Spinal cord (tissue), 10 donors: ENCODE measurements around the gene PRSS1. TPM values are rescaled to one million over a fixed set of nuclear protein-coding genes. Genes with fewer than 3 reads are reported as not detected.
"Not testable (repeated sequence)": the region's sequence is repeated elsewhere in the genome, so short reads cannot be mapped to it uniquely, and the experiment has no call there.

ENCODE experiments used
- DNase-seq, 6 donors: peaks; one replicate each; pipeline versions ENCODE4 v3.0.0 to v3.0.0-alpha.2; 2013 to 2015; ENCODE audit warnings: low spot score in 6 of 6, low read depth in 4 of 6
- H3K27ac ChIP-seq: one replicate; pipeline ENCODE4 v1.5.1; 2013; ENCODE audit warnings: low read depth, low read length, control low read depth
- H3K27me3 ChIP-seq: one replicate; pipeline ENCODE4 v1.6.1; 2013; ENCODE audit warnings: low read length; ENCODE audit not compliant: control insufficient read depth, insufficient read depth
- H3K36me3 ChIP-seq: one replicate; pipeline ENCODE4 v1.6.1; 2013; ENCODE audit warnings: low read length; ENCODE audit not compliant: control insufficient read depth, insufficient read depth
- H3K4me1 ChIP-seq: one replicate; pipeline ENCODE4 v1.6.1; 2013; ENCODE audit warnings: low read length; ENCODE audit not compliant: control insufficient read depth, insufficient read depth
- H3K4me3 ChIP-seq: one replicate; pipeline ENCODE4 v1.5.1; 2013; ENCODE audit warnings: low read depth, low read length, control low read depth
- H3K9me3 ChIP-seq: one replicate; pipeline ENCODE4 v1.6.1; 2013; ENCODE audit warnings: low read length; ENCODE audit not compliant: control insufficient read depth, insufficient read depth
- WGBS: methylation state at CpG from one replicate; pipeline ENCODE4 v1.1.5; 2013; ENCODE audit warnings: missing lambda C conversion rate; ENCODE audit not compliant: insufficient coverage; 5-methylcytosine and 5-hydroxymethylcytosine counted together
- polyA plus RNA-seq, 2 donors: library from polyadenylated mRNA; unstranded; fragments of 120-200 nt; gene quantifications; one replicate each; pipeline ENCODE4 v1.2.1, GENCODE V29; 2013; ENCODE audit not compliant: insufficient read length in 2 of 2
- total RNA-seq, 2 donors: library from RNA; depleted of rRNA in 1 of 2; stranded (reverse); fragments of 120-200 nt in 1 of 2; fragments of >200 nt in 1 of 2; gene quantifications; one replicate each; pipeline versions ENCODE4 v1.2.3 to v1.2.4, GENCODE V29; 2013 to 2014
- donor health status: healthy.

Gene PRSS1
- total and polyA plus RNA-seq, 4 donors = 0.43 to 0.89 TPM; not detected in 2

DNA sequence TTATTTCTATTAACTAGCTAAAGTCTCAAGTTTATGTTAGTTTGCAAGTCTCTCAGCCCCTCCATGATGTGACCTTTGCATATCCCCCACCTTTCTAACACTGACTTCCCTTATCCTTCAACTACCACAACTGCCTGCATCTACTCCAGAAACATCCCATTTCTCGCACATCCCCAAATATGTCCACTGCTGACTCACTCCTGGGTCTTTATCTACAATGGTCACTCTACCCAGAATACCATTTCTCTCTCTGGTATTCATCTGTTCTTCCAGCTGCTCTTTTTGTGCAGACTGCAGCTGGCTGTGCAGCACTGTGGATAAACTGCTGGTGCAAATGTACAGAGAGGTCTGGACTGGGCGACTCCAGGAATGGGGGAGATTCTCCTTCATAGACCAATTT, 32.7 kb upstream of the PRSS1 start:
- no peak for DNase-seq

GRCh38 chr7:142717453-142717852, 31.8 kb upstream of the PRSS1 start:
- DNase-seq = no peak
- H3K9me3 ChIP-seq = no peaks in the 10 kb centered on the region
- no peaks in the 10 kb centered on the region for H3K4me1 ChIP-seq
- H3K27me3 ChIP-seq = no peaks in the 10 kb centered on the region
- WGBS = 85% methylated on average over 4 of the region's 6 CpGs
- H3K36me3 ChIP-seq = no peaks in the 10 kb centered on the region
- no peak overlapping the region for H3K4me3 ChIP-seq
- H3K27ac ChIP-seq = no peak overlapping the region

More for the DNA sequence above, 32.7 kb upstream of the PRSS1 start:
- 86% methylated on average over 2 of the region's 2 CpGs for WGBS
- H3K27me3 ChIP-seq = no peaks in the 10 kb centered on the region
- no peaks in the 10 kb centered on the region for H3K4me1 ChIP-seq
- no peaks in the 10 kb centered on the region for H3K36me3 ChIP-seq
- no peak overlapping the region for H3K4me3 ChIP-seq
- no peak overlapping the region for H3K27ac ChIP-seq
- H3K9me3 ChIP-seq = no peaks in the 10 kb centered on the region

- H3K27ac ChIP-seq = no peak overlapping the region
- no peak overlapping the region for H3K4me3 ChIP-seq
- H3K36me3 ChIP-seq = no peaks in the 10 kb centered on the region
- H3K9me3 ChIP-seq = no peaks in the 10 kb centered on the region
- WGBS = no CpG with 5 or more reads among the region's 1 CpG
- no peak for DNase-seq
- H3K27me3 ChIP-seq = no peaks in the 10 kb centered on the region
- H3K4me1 ChIP-seq = no peaks in the 10 kb centered on the region
These were observed 31.0 kb upstream of the PRSS1 start for GRCh38 chr7:142718313-142718712.

- no peaks in the 10 kb centered on the region for H3K27me3 ChIP-seq
- 97% methylated on average over 6 of the region's 8 CpGs for WGBS
- no peaks in the 10 kb centered on the region for H3K9me3 ChIP-seq
- no peaks in the 10 kb centered on the region for H3K4me1 ChIP-seq
- DNase-seq = no peak
- no peak overlapping the region for H3K27ac ChIP-seq
- H3K36me3 ChIP-seq = no peaks in the 10 kb centered on the region
- no peak overlapping the region for H3K4me3 ChIP-seq
These were observed 29.0 kb upstream of the PRSS1 start for GRCh38 chr7:142720172-142720773.

- 60% methylated on average over 6 of the region's 10 CpGs for WGBS
- DNase-seq = no peak
These were observed 28.3 kb upstream of the PRSS1 start for GRCh38 chr7:142720986-142721385.

GRCh38 chr7:142722248-142722794, 27.0 kb upstream of the PRSS1 start:
- DNase-seq = no peak
- Histone ChIP-seq H3K9me3 (no peaks in the 10 kb centered on the region), H3K4me3 (no peak overlapping the region), H3K27ac (no peak overlapping the region), H3K4me1 (no peaks in the 10 kb centered on the region), H3K36me3 (no peaks in the 10 kb centered on the region), H3K27me3 (no peaks in the 10 kb centered on the region)
- 68% methylated on average over 11 of the region's 15 CpGs for WGBS

More at GRCh38 chr7:142720986-142721385, 28.3 kb upstream of the PRSS1 start:
- H3K27me3 ChIP-seq = no peaks in the 10 kb centered on the region
- no peak overlapping the region for H3K4me3 ChIP-seq
- no peaks in the 10 kb centered on the region for H3K9me3 ChIP-seq
- H3K27ac ChIP-seq = no peak overlapping the region
- H3K36me3 ChIP-seq = no peaks in the 10 kb centered on the region
- no peaks in the 10 kb centered on the region for H3K4me1 ChIP-seq

DNA sequence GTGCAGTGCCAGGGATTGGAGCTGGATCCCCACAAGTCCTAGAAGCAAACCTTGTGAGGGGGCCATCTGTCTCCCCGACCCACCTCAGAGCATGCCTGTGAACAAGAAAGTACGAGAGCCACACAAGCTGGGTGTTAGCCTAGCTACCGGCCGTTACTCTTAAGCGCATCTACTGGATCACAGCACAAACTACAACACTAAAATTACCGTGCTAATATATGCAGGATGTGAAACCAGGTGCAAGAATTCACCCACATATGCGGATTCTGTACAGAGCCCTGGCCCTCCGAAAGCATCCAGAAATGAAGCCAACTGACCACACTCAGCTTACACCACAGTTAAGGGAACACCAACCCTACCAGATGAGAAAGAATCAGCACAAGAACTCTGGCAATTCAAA, 16.0 kb upstream of the PRSS1 start:
- H3K36me3 ChIP-seq = no peaks in the 10 kb centered on the region
- no peak overlapping the region for H3K4me3 ChIP-seq
- no peak for DNase-seq
- H3K27ac ChIP-seq = no peak overlapping the region
- 94% methylated on average over 8 of the region's 8 CpGs for WGBS
- no peaks in the 10 kb centered on the region for H3K4me1 ChIP-seq
- H3K9me3 ChIP-seq = no peaks in the 10 kb centered on the region
- H3K27me3 ChIP-seq = no peaks in the 10 kb centered on the region

- WGBS = 90% methylated on average over 1 of the region's 2 CpGs
- Histone ChIP-seq H3K27me3 (no peaks in the 10 kb centered on the region), H3K36me3 (no peaks in the 10 kb centered on the region), H3K4me3 (no peak overlapping the region), H3K9me3 (no peaks in the 10 kb centered on the region), H3K4me1 (no peaks in the 10 kb centered on the region), H3K27ac (no peak overlapping the region)
- no peak for DNase-seq
These were observed 9.3 kb upstream of the PRSS1 start for GRCh38 chr7:142739923-142740492.

GRCh38 chr7:142740786-142741185, 8.5 kb upstream of the PRSS1 start:
- H3K9me3 ChIP-seq = no peaks in the 10 kb centered on the region
- H3K27me3 ChIP-seq = no peaks in the 10 kb centered on the region
- H3K36me3 ChIP-seq = no peaks in the 10 kb centered on the region
- no peak for DNase-seq
- 100% methylated on average over 1 of the region's 5 CpGs for WGBS
- no peaks in the 10 kb centered on the region for H3K4me1 ChIP-seq
- H3K4me3 ChIP-seq = no peak overlapping the region
- no peak overlapping the region for H3K27ac ChIP-seq

DNA sequence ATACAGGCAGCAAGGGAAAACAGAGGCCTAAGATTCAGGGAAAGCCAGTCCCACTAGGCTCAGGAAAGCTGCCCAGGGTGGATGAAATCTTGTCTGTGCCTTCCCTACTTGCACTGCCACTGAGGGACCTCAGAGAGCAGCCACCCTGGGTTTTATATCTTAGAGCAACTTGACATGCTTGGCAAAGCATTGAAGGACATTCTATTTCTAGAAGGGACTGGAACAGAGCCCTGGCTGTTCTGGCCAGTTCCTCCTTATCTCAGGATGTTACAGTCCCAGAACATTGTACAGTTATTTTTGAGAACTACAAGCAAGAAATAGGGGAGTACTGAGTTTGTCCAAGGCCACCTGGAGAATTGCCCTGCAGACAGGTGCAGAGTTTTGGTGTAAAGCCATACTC, 7.3 kb upstream of the PRSS1 start:
- H3K27ac ChIP-seq, H3K27me3 ChIP-seq, H3K4me3 ChIP-seq, H3K4me1 ChIP-seq, DNase-seq, H3K36me3 ChIP-seq, H3K9me3 ChIP-seq: not testable (repeated sequence)
